NCI-H510A (cell line): ENCODE data around the gene HMGCS2.

Source experiments
- DNase-seq: peaks from one replicate; lab custom pipeline; 2025; lab: John Stamatoyannopoulos, UW

Gene HMGCS2

DNA sequence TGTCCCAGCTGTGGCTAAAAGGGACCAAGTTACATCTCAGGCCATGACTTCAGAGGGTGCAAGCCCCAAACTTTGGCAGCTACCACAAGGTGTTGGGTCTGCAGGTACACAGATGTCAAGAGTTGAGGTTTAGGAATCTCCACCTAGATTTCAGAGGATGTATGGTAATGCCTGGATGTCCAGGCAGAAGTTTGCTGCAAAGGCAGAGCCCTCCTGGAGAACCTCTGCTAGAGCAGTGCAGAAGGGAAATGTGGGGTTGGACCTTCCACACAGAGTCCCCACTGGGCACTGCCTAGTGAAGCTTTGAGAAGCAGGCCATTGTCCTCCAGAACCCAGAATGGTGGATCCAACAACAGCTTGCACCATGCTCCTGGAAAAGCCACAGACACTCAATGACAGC lies 67.0 kb downstream of the HMGCS2 start:
- no peak for DNase-seq

- no peak for DNase-seq
Measured at GRCh38 chr1:119700326-119700725, 68.4 kb downstream of the HMGCS2 start.
